ENCODE data around the gene AGRP. TPM values are rescaled to one million over a fixed set of nuclear protein-coding genes. Genes with fewer than 3 reads are reported as not detected.

Gene AGRP
- total and polyA plus RNA-seq, 10 donors: 0.15 to 0.91 (median 0.26) TPM; not detected in 6

DNA sequence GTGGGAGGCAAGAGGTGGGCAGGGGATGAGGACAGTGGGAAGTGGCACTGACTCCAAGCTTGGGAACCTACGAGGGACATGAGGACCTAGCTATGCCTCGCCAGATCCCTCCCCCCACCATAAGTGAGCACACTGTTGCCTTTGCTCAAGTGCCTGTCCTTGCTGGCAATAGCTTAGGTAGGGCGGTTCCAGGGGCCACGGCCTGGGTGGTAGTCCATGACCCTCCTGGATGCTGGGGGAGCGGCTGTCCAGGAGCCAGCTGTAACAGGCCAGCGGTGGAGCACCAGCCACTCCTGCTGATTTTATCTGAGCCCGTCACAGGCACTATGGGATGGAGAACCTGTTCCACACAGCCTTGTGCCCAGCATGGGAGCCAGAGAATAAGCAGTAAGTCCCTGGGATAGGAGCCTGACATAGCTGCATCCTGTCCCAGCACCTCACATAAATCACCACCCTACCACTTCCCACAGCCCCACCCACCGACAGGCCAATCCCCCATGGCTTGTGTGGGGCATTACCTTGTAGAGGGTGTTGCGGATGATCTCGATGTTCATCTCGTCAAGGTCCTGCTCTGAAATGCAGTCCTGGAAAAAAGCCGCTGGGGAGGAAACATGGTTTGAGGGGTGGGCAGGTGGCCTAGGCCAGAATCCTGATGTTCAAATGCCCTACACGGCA, 40.6 kb downstream of the AGRP start:
- DNase-seq: no peak
- WGBS, 5 donors: 73 to 90% (median 81%) methylated on average over 8 to 13 of the region's 13 CpGs
- Histone ChIP-seq H3K27me3 (replicated peaks in 1 of 7) (no peaks in the 10 kb centered on the region), H3K9me3 (no peaks in the 10 kb centered on the region), H3K4me1 (peaks cover 21 to 81% (median 52%) of the 10 kb centered on the region in 6 donors), H3K27ac (peak overlapping the region in 5 of 8 donors; percentile 27 to 74 (median 31)), H3K4me3 (no peak overlapping the region), H3K36me3 (peaks cover 0 to 100% (median 73%) of the 10 kb centered on the region in 6 donors)
- intact Hi-C loops (cut with DNase I; ENCODE audit: low total_unique reads): no loop called here
- TF ChIP-seq, protein P1, sequence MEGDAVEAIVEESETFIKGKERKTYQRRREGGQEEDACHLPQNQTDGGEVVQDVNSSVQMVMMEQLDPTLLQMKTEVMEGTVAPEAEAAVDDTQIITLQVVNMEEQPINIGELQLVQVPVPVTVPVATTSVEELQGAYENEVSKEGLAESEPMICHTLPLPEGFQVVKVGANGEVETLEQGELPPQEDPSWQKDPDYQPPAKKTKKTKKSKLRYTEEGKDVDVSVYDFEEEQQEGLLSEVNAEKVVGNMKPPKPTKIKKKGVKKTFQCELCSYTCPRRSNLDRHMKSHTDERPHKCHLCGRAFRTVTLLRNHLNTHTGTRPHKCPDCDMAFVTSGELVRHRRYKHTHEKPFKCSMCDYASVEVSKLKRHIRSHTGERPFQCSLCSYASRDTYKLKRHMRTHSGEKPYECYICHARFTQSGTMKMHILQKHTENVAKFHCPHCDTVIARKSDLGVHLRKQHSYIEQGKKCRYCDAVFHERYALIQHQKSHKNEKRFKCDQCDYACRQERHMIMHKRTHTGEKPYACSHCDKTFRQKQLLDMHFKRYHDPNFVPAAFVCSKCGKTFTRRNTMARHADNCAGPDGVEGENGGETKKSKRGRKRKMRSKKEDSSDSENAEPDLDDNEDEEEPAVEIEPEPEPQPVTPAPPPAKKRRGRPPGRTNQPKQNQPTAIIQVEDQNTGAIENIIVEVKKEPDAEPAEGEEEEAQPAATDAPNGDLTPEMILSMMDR (IDR thresholded peaks at IDR 0.05 in 8 of 11, conservative IDR thresholded peaks at IDR 0.05 in 3 of 11): no peak
- TF ChIP-seq POLR2AphosphoS5 (IDR thresholded peaks at IDR 0.05): peak in 1 of 3 donors; percentile 34

GRCh38 chr16:67441907-67442306, 41.4 kb downstream of the AGRP start:
- Histone ChIP-seq H3K4me3 (no peak overlapping the region), H3K27ac (peak overlapping the region in 1 of 8 donors; percentile 74), H3K27me3 (replicated peaks in 1 of 7) (no peaks in the 10 kb centered on the region), H3K4me1 (peaks cover 15 to 81% (median 44%) of the 10 kb centered on the region in 6 donors), H3K9me3 (no peaks in the 10 kb centered on the region), H3K36me3 (peaks cover 0 to 100% (median 80%) of the 10 kb centered on the region in 6 donors)
- TF ChIP-seq POLR2AphosphoS5 (IDR thresholded peaks at IDR 0.05) (peak in 1 of 3 donors; percentile 11), POLR2A (IDR thresholded peaks at IDR 0.05) (no peak)
- TF ChIP-seq, protein P1 (IDR thresholded peaks at IDR 0.05 in 8 of 11, conservative IDR thresholded peaks at IDR 0.05 in 3 of 11): no peak
- no peak for DNase-seq
- WGBS, 5 donors: 85 to 98% (median 88%) methylated on average over 5 of the region's 5 CpGs
- intact Hi-C loops (cut with DNase I; ENCODE audit: low total_unique reads): no loop called here

DNA sequence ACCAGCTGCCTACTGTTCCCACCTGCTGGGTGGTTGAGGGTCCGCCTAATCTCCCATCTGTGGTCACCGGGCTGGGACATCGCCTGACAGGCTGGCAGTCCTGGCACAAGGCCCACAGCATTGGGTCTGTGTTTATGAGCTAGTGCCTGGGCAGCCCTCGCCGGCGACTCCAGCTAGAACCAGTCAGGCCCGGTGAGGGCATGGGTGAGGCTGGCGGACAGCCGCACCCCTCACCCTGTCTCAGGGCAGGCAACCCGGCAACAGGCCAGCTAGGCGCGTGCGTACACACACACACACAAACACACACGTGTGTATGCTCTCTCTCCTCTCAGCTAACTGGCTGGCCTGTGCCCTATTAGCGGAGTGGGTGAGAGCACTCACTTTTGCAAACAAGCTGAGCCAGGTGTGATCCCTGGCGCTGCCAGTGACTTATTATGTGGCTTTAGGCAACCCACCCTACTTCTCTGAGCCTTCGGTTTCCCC, 42.0 kb downstream of the AGRP start:
- intact Hi-C loops (cut with DNase I; ENCODE audit: low total_unique reads): no loop called here
- no peaks in the 10 kb centered on the region for H3K9me3 ChIP-seq
- DNase-seq: no peak
- H3K27me3 ChIP-seq (replicated peaks in 1 of 7): no peaks in the 10 kb centered on the region
- 78 to 93% (median 90%) methylated on average over 7 to 17 of the region's 17 CpGs for WGBS, 5 donors
- H3K36me3 ChIP-seq: peaks cover 0 to 100% (median 85%) of the 10 kb centered on the region in 6 donors
- peaks cover 13 to 81% (median 38%) of the 10 kb centered on the region in 6 donors for H3K4me1 ChIP-seq
- TF ChIP-seq POLR2A (IDR thresholded peaks at IDR 0.05) (no peak), POLR2AphosphoS5 (IDR thresholded peaks at IDR 0.05) (peak in 1 of 3 donors; percentile 44)
- H3K4me3 ChIP-seq: no peak overlapping the region
- H3K27ac ChIP-seq: no peak overlapping the region

GRCh38 chr16:67438824-67439393, 44.4 kb downstream of the AGRP start:
- no peaks in the 10 kb centered on the region for H3K9me3 ChIP-seq
- no peak overlapping the region for H3K27ac ChIP-seq
- intact Hi-C loops (cut with DNase I; ENCODE audit: low total_unique reads): no loop called here
- H3K4me3 ChIP-seq: no peak overlapping the region
- peaks cover 0 to 86% (median 68%) of the 10 kb centered on the region in 6 donors for H3K36me3 ChIP-seq
- H3K4me1 ChIP-seq: peaks cover 11 to 81% (median 36%) of the 10 kb centered on the region in 6 donors
- TF ChIP-seq POLR2AphosphoS5 (IDR thresholded peaks at IDR 0.05) (no peak), POLR2A (IDR thresholded peaks at IDR 0.05) (no peak)
- TF ChIP-seq, protein P1 (IDR thresholded peaks at IDR 0.05 in 8 of 11, conservative IDR thresholded peaks at IDR 0.05 in 3 of 11): no peak
- no peaks in the 10 kb centered on the region for H3K27me3 ChIP-seq (replicated peaks in 1 of 7)
- 92 to 97% (median 97%) methylated on average over 19 of the region's 19 CpGs for WGBS, 5 donors
- no peak for DNase-seq

Data from spleen (tissue), 11 donors.